Neural progenitor cell (in vitro differentiated cells): ENCODE results near the gene TMEM43.

Source experiments
- CTCF ChIP-seq: fragments of 200-600 bp; sonication (generic); IDR thresholded peaks from 2 replicates; pipeline ENCODE4 v1.5.1; 2017; ENCODE audit warnings: antibody characterized with exemption, mild to moderate bottlenecking
- EZH2 ChIP-seq: fragments of 200-600 bp; sonication (generic); IDR thresholded peaks from 2 replicates; pipeline ENCODE4 v1.6.1; 2017; ENCODE audit warnings: antibody characterized with exemption, mild to moderate bottlenecking, moderate library complexity
- EZH2phosphoT487 ChIP-seq: fragments of 200-600 bp; sonication (generic); IDR thresholded peaks from 2 replicates; pipeline ENCODE4 v1.6.1; 2017; ENCODE audit warnings: antibody characterized with exemption

GRCh38 chr3:14130230-14130629, 5.4 kb downstream of the TMEM43 start:
- TF ChIP-seq CTCF (no peak), EZH2phosphoT487 (no peak), EZH2 (no peak)
